KMS-11 (cell line): ENCODE measurements around the gene FBH1.

ENCODE experiments used
- H2AFZ ChIP-seq: fragments of 200-600 bp; sonication (generic); 2 replicates; pipeline ENCODE4 v1.6.1; 2016; ENCODE audit warnings: antibody characterized with exemption, mixed run types, low read depth
- H3K27ac ChIP-seq: fragments of 200-600 bp; sonication (generic); 2 replicates; pipeline ENCODE4 v1.6.1; 2016; ENCODE audit warnings: mild to moderate bottlenecking, mixed run types
- H3K27me3 ChIP-seq: fragments of 200-600 bp; sonication (generic); 2 replicates; pipeline ENCODE4 v1.6.1; 2017; ENCODE audit warnings: mild to moderate bottlenecking, low read depth, mixed run types, moderate library complexity; ENCODE audit not compliant: insufficient read depth
- H3K36me3 ChIP-seq: fragments of 200-600 bp; sonication (generic); 2 replicates; pipeline ENCODE4 v1.6.1; 2017; ENCODE audit warnings: mild to moderate bottlenecking, mixed run types; ENCODE audit not compliant: insufficient read depth
- H3K4me1 ChIP-seq: fragments of 200-600 bp; sonication (generic); 2 replicates; pipeline ENCODE4 v1.6.1; 2016; ENCODE audit warnings: mild to moderate bottlenecking, low read depth, mixed run types; ENCODE audit not compliant: poor library complexity, severe bottlenecking
- H3K4me2 ChIP-seq: fragments of 200-600 bp; sonication (generic); 2 replicates; pipeline ENCODE4 v1.7.0; 2016; ENCODE audit warnings: mild to moderate bottlenecking, mixed run types
- H3K4me3 ChIP-seq: fragments of 200-600 bp; sonication (generic); IDR thresholded peaks from 2 replicates; pipeline ENCODE4 v1.6.1; 2017; ENCODE audit warnings: low read depth, low read length, mixed read lengths; ENCODE audit not compliant: insufficient read depth
- H3K79me2 ChIP-seq: fragments of 200-600 bp; sonication (generic); 2 replicates; pipeline ENCODE4 v1.6.1; 2016; ENCODE audit warnings: low read depth, mixed run types; ENCODE audit not compliant: insufficient read depth
- H3K9ac ChIP-seq: fragments of 200-600 bp; sonication (generic); 2 replicates; pipeline ENCODE4 v1.6.1; 2016; ENCODE audit warnings: mild to moderate bottlenecking, mixed run types
- H4K20me1 ChIP-seq: fragments of 200-600 bp; sonication (generic); 2 replicates; pipeline ENCODE4 v1.6.1; 2016; ENCODE audit warnings: mild to moderate bottlenecking, mixed run types; ENCODE audit not compliant: insufficient read depth
- CTCF ChIP-seq: fragments of 200-600 bp; sonication (generic); conservative IDR thresholded peaks from 2 replicates; pipeline ENCODE4 v1.6.1; 2017; ENCODE audit warnings: low read depth, mild to moderate bottlenecking, antibody characterized with exemption, low read length, moderate library complexity, mixed read lengths

FBH1 gene

GRCh38 chr10:5983774-5984173 is 93.7 kb downstream of the FBH1 start:
- Histone ChIP-seq H3K27ac (no peak overlapping the region), H2AFZ (no peak overlapping the region), H3K27me3 (no peaks in the 10 kb centered on the region), H3K4me2 (no peak overlapping the region), H3K79me2 (no peaks in the 10 kb centered on the region), H3K4me3 (no peak overlapping the region), H3K9ac (no peak overlapping the region), H4K20me1 (no peaks in the 10 kb centered on the region), H3K36me3 (no peaks in the 10 kb centered on the region), H3K4me1 (peaks cover 10% of the 10 kb centered on the region)
- TF ChIP-seq CTCF, result no peak

DNA sequence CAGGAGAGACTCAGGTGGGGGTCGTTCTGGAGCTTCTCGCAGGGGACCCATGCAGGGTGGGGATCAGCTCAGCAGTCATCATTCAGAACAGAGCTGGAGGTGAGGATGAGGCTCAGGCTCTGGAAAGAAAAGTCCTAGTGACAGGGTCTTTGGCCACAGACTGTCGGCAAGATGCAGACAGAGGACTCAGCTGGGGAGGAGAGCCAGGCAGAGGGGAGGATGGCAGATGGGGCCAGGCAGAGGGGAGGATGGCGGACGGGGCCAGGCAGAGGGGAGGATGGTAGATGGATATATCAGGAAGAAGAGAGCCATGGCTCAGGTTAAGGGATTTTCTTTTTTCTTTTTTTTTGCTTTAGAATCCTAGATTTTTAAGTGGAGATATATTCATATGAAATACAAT is 95.0 kb downstream of the FBH1 start:
- H3K27me3 ChIP-seq, result no peaks in the 10 kb centered on the region
- no peaks in the 10 kb centered on the region for H3K79me2 ChIP-seq
- no peak overlapping the region for H3K4me2 ChIP-seq
- no peaks in the 10 kb centered on the region for H4K20me1 ChIP-seq
- no peak overlapping the region for H2AFZ ChIP-seq
- H3K9ac ChIP-seq, result no peak overlapping the region
- no peak overlapping the region for H3K27ac ChIP-seq
- H3K36me3 ChIP-seq, result no peaks in the 10 kb centered on the region
- no peak overlapping the region for H3K4me3 ChIP-seq
- H3K4me1 ChIP-seq, result peaks cover 4% of the 10 kb centered on the region
- TF ChIP-seq CTCF, result no peak
